Mammary epithelial cell (primary cell): ENCODE data around the gene HLA-DMB.

Experiments used
- EZH2 ChIP-seq: IDR thresholded peaks from 2 replicates; pipeline ENCODE4 v1.6.1; 2012; ENCODE audit warnings: low read length, inconsistent platforms, borderline replicate concordance
- TF ChIP-seq, protein P1 (sequence below), 2 donors: IDR thresholded peaks in 1 of 2; conservative IDR thresholded peaks in 1 of 2; 2 replicates each; pipeline ENCODE4 v1.5.1; 2011 to 2012; ENCODE audit warnings: inconsistent platforms in 2 of 2, low read length in 2 of 2, mild to moderate bottlenecking in 2 of 2, control low read depth in 1 of 2, low read depth in 1 of 2; ENCODE audit not compliant: insufficient read depth in 1 of 2; ENCODE audit errors: extremely low read depth in 1 of 2

DNA sequence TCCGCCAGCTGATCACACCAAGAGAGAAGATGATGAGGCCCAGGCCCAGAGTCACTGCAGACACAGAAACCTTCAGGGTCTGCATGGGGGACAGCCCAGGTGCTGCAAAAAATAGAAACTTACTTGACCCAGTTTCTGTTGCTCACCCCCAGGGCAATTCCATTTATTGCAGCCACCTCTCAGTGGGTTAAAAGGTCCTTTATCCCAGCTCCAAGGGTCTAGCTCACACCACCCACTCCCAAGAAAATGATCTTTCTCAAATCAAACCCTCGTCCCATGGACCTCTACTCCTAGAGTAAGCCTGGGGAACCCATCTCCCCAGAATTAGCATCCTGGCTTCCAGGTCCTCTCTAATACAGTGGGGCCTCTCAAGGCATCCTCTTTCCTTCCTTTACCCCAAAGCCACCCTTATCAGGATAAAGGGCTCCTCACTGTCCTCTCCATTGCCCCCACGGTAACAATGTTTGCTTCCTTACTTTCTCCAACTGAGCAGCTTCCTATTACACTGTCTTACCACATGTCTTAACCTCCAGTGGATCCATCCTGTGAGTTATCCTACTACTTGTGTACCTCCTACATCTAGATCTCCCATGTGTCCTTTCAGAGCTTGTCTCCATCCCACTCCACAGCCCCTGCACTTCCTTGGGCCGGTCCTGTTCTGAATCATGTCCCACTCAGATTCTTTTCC is 5.1 kb downstream of the HLA-DMB start:
- TF ChIP-seq EZH2: no peak
- TF ChIP-seq, protein P1, sequence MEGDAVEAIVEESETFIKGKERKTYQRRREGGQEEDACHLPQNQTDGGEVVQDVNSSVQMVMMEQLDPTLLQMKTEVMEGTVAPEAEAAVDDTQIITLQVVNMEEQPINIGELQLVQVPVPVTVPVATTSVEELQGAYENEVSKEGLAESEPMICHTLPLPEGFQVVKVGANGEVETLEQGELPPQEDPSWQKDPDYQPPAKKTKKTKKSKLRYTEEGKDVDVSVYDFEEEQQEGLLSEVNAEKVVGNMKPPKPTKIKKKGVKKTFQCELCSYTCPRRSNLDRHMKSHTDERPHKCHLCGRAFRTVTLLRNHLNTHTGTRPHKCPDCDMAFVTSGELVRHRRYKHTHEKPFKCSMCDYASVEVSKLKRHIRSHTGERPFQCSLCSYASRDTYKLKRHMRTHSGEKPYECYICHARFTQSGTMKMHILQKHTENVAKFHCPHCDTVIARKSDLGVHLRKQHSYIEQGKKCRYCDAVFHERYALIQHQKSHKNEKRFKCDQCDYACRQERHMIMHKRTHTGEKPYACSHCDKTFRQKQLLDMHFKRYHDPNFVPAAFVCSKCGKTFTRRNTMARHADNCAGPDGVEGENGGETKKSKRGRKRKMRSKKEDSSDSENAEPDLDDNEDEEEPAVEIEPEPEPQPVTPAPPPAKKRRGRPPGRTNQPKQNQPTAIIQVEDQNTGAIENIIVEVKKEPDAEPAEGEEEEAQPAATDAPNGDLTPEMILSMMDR (conservative IDR thresholded peaks at IDR 0.05 in 1 of 2, IDR thresholded peaks at IDR 0.05 in 1 of 2; ENCODE audit: extremely low read depth in 1 of 2, insufficient read depth in 1 of 2, low read depth in 1 of 2, low read length in 2 of 2): no peak
